H9 (cell line): Measurements from ENCODE around the gene FANCE. TPM values are rescaled to one million over a fixed set of nuclear protein-coding genes. Genes with fewer than 3 reads are reported as not detected.

ENCODE experiments used
- DNase-seq: peaks from one replicate; pipeline ENCODE4 v3.0.0-alpha.2; 2017
- H2AFZ ChIP-seq: one replicate; pipeline ENCODE4 v1.6.1; 2013; ENCODE audit warnings: mild to moderate bottlenecking, low read length, control low read depth, moderate library complexity
- H2AK5ac ChIP-seq: 2 replicates; pipeline ENCODE4 v1.6.1; 2013; ENCODE audit warnings: low read length, control low read depth, mixed read lengths; ENCODE audit not compliant: insufficient read length
- H2BK120ac ChIP-seq: one replicate; pipeline ENCODE4 v1.6.1; 2013; ENCODE audit warnings: low read depth, mild to moderate bottlenecking, low read length, control low read depth, inconsistent platforms; ENCODE audit not compliant: poor library complexity, severe bottlenecking
- H2BK12ac ChIP-seq: 2 replicates; pipeline ENCODE4 v1.6.1; 2013; ENCODE audit warnings: low read length, control low read depth, mixed read lengths, low read depth; ENCODE audit not compliant: insufficient read length
- H2BK15ac ChIP-seq: 2 replicates; pipeline ENCODE4 v1.6.1; 2013; ENCODE audit warnings: low read depth, low read length, control low read depth
- H2BK20ac ChIP-seq: one replicate; pipeline ENCODE4 v1.6.1; 2013; ENCODE audit warnings: low read depth, mild to moderate bottlenecking, low read length, control low read depth, inconsistent platforms; ENCODE audit not compliant: poor library complexity, severe bottlenecking
- H2BK5ac ChIP-seq: 2 replicates; pipeline ENCODE4 v1.6.1; 2013; ENCODE audit warnings: low read length, control low read depth, mixed read lengths; ENCODE audit not compliant: insufficient read length
- H3K14ac ChIP-seq: 2 replicates; pipeline ENCODE4 v1.6.1; 2013; ENCODE audit warnings: low read length, control low read depth; ENCODE audit not compliant: insufficient read depth
- H3K18ac ChIP-seq: 2 replicates; pipeline ENCODE4 v1.6.1; 2013; ENCODE audit warnings: low read depth, mild to moderate bottlenecking, mixed read lengths, low read length, control low read depth; ENCODE audit not compliant: insufficient read length
- H3K23ac ChIP-seq: 2 replicates; pipeline ENCODE4 v1.6.1; 2013; ENCODE audit warnings: low read length, control low read depth, mixed read lengths, low read depth; ENCODE audit not compliant: insufficient read length
- H3K23me2 ChIP-seq: 2 replicates; pipeline ENCODE4 v1.6.1; 2013; ENCODE audit warnings: low read depth, mild to moderate bottlenecking, mixed read lengths, low read length, control low read depth; ENCODE audit not compliant: insufficient read length, poor library complexity, severe bottlenecking
- H3K27ac ChIP-seq: 2 replicates; pipeline ENCODE4 v1.5.1; 2013; ENCODE audit warnings: low read length, control low read depth, mixed read lengths, low read depth; ENCODE audit not compliant: insufficient read length
- H3K27me3 ChIP-seq: 2 replicates; pipeline ENCODE4 v1.6.1; 2013; ENCODE audit warnings: low read length, control low read depth, inconsistent platforms; ENCODE audit not compliant: insufficient read depth
- H3K4ac ChIP-seq: 2 replicates; pipeline ENCODE4 v1.6.1; 2013; ENCODE audit warnings: low read depth, mild to moderate bottlenecking, control low read depth, inconsistent platforms, low read length, moderate library complexity
- H3K4me1 ChIP-seq: 2 replicates; pipeline ENCODE4 v1.6.1; 2013; ENCODE audit warnings: low read length, control low read depth, inconsistent platforms; ENCODE audit not compliant: insufficient read depth
- H3K4me2 ChIP-seq: 2 replicates; pipeline ENCODE4 v1.6.1; 2013; ENCODE audit warnings: low read length, control low read depth, mixed read lengths; ENCODE audit not compliant: insufficient read length, insufficient read depth
- H3K56ac ChIP-seq: 2 replicates; pipeline ENCODE4 v1.6.1; 2013; ENCODE audit warnings: low read depth, mild to moderate bottlenecking, mixed read lengths, low read length, control low read depth; ENCODE audit not compliant: insufficient read length
- H3K79me1 ChIP-seq: 2 replicates; pipeline ENCODE4 v1.6.1; 2013; ENCODE audit warnings: low read depth, mild to moderate bottlenecking, moderate library complexity, low read length, control low read depth, inconsistent platforms; ENCODE audit not compliant: insufficient read depth, poor library complexity, severe bottlenecking
- H3K79me2 ChIP-seq: 2 replicates; pipeline ENCODE4 v1.6.1; 2013; ENCODE audit warnings: low read length, control low read depth, inconsistent platforms; ENCODE audit not compliant: insufficient read depth
- H3K9ac ChIP-seq: 2 replicates; pipeline ENCODE4 v1.6.1; 2013; ENCODE audit warnings: low read length, control low read depth, mixed read lengths; ENCODE audit not compliant: insufficient read length; ENCODE audit errors: extremely low read depth
- H3K9me3 ChIP-seq: one replicate; pipeline ENCODE4 v1.6.1; 2013; ENCODE audit warnings: low read depth, low read length, inconsistent platforms; ENCODE audit not compliant: control insufficient read depth
- H3T11ph ChIP-seq: one replicate; pipeline ENCODE4 v1.6.1; 2013; ENCODE audit warnings: mild to moderate bottlenecking, low read length, control low read depth, inconsistent platforms
- H4K20me1 ChIP-seq: one replicate; pipeline ENCODE4 v1.6.1; 2013; ENCODE audit not compliant: control insufficient read depth, insufficient read length, insufficient read depth
- H4K5ac ChIP-seq: 2 replicates; pipeline ENCODE4 v1.6.1; 2013; ENCODE audit warnings: low read depth, mild to moderate bottlenecking, mixed read lengths, low read length, control low read depth; ENCODE audit not compliant: insufficient read length
- H4K8ac ChIP-seq: replicated peaks from 2 replicates; pipeline ENCODE4 v1.6.1; 2013; ENCODE audit warnings: low read length, control low read depth, mixed read lengths, low read depth; ENCODE audit not compliant: insufficient read length
- H4K91ac ChIP-seq: 2 replicates; pipeline ENCODE4 v1.6.1; 2013; ENCODE audit warnings: low read depth, mild to moderate bottlenecking, moderate library complexity, mixed read lengths, low read length, control low read depth; ENCODE audit not compliant: insufficient read length
- H3K27ac Mint-ChIP-seq, 3 experiments: 2 replicates in 2 of 3; 3 replicates in 1 of 3; pipeline ENCODE4 v1.8.0; 2020 to 2021; ENCODE audit warnings: mixed read lengths in 3 of 3, mild to moderate bottlenecking in 1 of 3, moderate library complexity in 1 of 3
- H3K27me3 Mint-ChIP-seq: 2 replicates; pipeline ENCODE4 v1.8.0; 2021; ENCODE audit warnings: low read depth, mild to moderate bottlenecking, moderate library complexity, mixed read lengths
- H3K36me3 Mint-ChIP-seq, 3 experiments: 2 replicates in 2 of 3; 3 replicates in 1 of 3; pipeline ENCODE4 v1.8.0; 2020 to 2021; ENCODE audit warnings: low read depth in 3 of 3, mixed read lengths in 3 of 3; ENCODE audit not compliant: insufficient read depth in 1 of 3
- H3K4me1 Mint-ChIP-seq, 2 experiments: 2 replicates each; pipeline ENCODE4 v1.8.0; 2020; ENCODE audit warnings: mixed read lengths in 2 of 2
- H3K4me3 Mint-ChIP-seq, 2 experiments: 2 replicates in 1 of 2; 3 replicates in 1 of 2; pipeline ENCODE4 v1.8.0; 2020 to 2021; ENCODE audit warnings: mild to moderate bottlenecking in 2 of 2, mixed read lengths in 2 of 2, moderate library complexity in 1 of 2
- H3K9me3 Mint-ChIP-seq, 2 experiments: 2 replicates in 1 of 2; 3 replicates in 1 of 2; pipeline ENCODE4 v1.8.0; 2020; ENCODE audit warnings: mild to moderate bottlenecking in 2 of 2, mixed read lengths in 2 of 2, moderate library complexity in 1 of 2
- CTCF ChIP-seq: fragments of 200-600 bp; sonication (generic); conservative IDR thresholded peaks from 3 replicates; pipeline ENCODE4 v1.8.0; 2021; ENCODE audit warnings: antibody characterized with exemption, mild to moderate bottlenecking
- WGBS: extraction: QIAGEN DNeasy Blood & Tissue Kit; methylation state at CpG from one replicate; pipeline ENCODE4 v1.1.7; 2013; ENCODE audit warnings: missing lambda C conversion rate, low lambda C conversion rate, mixed read lengths; ENCODE audit not compliant: insufficient read length; ENCODE audit errors: extremely low coverage; 5-methylcytosine and 5-hydroxymethylcytosine counted together
- total RNA-seq: library from RNA; stranded (reverse); gene quantifications from 2 replicates; pipeline ENCODE4 v1.2.1, GENCODE V29; 2021

FANCE gene
- total RNA-seq, 1 experiment from 2014 or later: 8.4 TPM

GRCh38 chr6:35457907-35458306, 5.8 kb downstream of the FANCE start:
- no peak overlapping the region for H3K27ac ChIP-seq
- H3K4me1 Mint-ChIP-seq: peaks cover 16 to 36% of the 10 kb centered on the region in 2 experiments
- H2BK120ac ChIP-seq: no peak overlapping the region
- H3K23ac ChIP-seq: no peak overlapping the region
- H3K4me1 ChIP-seq: 0 out of 2 replicates have a peak, but pooled peaks cover 4% of the 10 kb centered on the region
- no peak overlapping the region for H3K4ac ChIP-seq
- no peak overlapping the region for H2BK5ac ChIP-seq
- H3K27me3 ChIP-seq: no peaks in the 10 kb centered on the region
- H3K9me3 ChIP-seq: no peaks in the 10 kb centered on the region
- peak overlapping the region in 2 of 3 experiments; percentile 6 to 35; a peak in 3 of 7 replicates for H3K27ac Mint-ChIP-seq
- no peak overlapping the region for H2BK15ac ChIP-seq
- H3K4me3 Mint-ChIP-seq: no peak overlapping the region
- H3K18ac ChIP-seq: no peak overlapping the region
- no peak overlapping the region for H4K5ac ChIP-seq
- no peaks in the 10 kb centered on the region for H4K20me1 ChIP-seq
- H3K79me1 ChIP-seq: no peaks in the 10 kb centered on the region
- no peak overlapping the region for H3K4me2 ChIP-seq
- H4K91ac ChIP-seq: no peak overlapping the region
- no peak overlapping the region for H3K9ac ChIP-seq
- H2AFZ ChIP-seq: no peak overlapping the region
- no peak overlapping the region for H4K8ac ChIP-seq
- H2BK20ac ChIP-seq: no peak overlapping the region
- no peaks in the 10 kb centered on the region for H3K79me2 ChIP-seq
- no peak overlapping the region for H2BK12ac ChIP-seq
- no peak overlapping the region; the same call in 1 of the 2 replicates for H3K14ac ChIP-seq
- no CpG with 5 or more reads among the region's 4 CpGs for WGBS
- H3T11ph ChIP-seq: no peak overlapping the region
- DNase-seq: no peak
- no peak; the same call in 2 of the 3 replicates for TF ChIP-seq CTCF
- H3K23me2 ChIP-seq: peaks cover under 1% of the 10 kb centered on the region
- H3K36me3 Mint-ChIP-seq: peaks cover 31 to 46% (median 41%) of the 10 kb centered on the region in 3 experiments
- H3K27me3 Mint-ChIP-seq: peaks cover 5% of the 10 kb centered on the region; the same call in 1 of the 2 replicates
- H3K9me3 Mint-ChIP-seq: no peaks in the 10 kb centered on the region
- H3K56ac ChIP-seq: no peak overlapping the region
- H2AK5ac ChIP-seq: no peak overlapping the region
